GM18511 (cell line): ENCODE measurements around the gene SUSD3.
"Not testable (repeated sequence)": the region's sequence is repeated elsewhere in the genome, so short reads cannot be mapped to it uniquely, and the experiment has no call there.

Experiments used
- ATAC-seq: cut with Tn5 transposase; IDR thresholded peaks from one replicate; pipeline ENCODE4 v1.9.1; 2021; ENCODE audit warnings: mild to moderate bottlenecking, moderate library complexity; ENCODE audit not compliant: unreplicated experiment

Gene SUSD3

DNA sequence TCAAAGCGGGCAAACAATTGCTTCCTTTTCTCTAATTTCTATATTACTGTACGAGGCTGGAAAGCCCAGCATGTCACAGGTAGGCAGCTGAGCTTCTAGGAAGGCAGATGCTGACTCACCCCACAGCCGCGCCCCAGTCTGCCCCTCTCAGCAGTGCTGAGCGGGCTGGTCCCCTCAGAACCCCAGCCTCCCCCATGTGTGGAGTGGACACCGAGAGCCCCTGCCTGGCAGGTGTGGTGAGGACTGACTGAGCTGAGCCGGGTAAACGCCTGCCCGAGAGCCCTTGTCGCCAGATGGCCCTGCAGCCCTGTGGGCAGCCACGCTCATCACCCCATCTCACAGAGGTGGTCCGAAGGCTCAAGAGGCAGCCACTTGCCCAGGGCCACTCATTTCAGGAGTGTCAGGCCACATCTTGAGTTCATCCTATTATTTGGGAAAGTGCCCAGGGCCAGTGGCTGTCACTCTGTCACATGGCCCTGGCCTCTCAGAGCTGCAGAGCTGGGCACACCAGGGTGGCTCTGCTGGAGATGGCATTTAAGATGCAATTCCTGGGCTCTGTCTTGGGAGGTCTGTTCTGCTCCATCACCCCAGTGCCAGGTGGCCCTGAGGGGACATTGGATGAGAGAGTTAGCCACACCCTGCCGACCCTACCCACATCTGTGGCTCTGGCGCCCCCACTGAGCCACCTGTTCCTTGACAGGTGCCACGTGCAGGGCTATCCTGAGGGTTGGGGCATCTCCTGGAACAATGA, 50.0 kb downstream of the SUSD3 start:
- no peak for ATAC-seq

DNA sequence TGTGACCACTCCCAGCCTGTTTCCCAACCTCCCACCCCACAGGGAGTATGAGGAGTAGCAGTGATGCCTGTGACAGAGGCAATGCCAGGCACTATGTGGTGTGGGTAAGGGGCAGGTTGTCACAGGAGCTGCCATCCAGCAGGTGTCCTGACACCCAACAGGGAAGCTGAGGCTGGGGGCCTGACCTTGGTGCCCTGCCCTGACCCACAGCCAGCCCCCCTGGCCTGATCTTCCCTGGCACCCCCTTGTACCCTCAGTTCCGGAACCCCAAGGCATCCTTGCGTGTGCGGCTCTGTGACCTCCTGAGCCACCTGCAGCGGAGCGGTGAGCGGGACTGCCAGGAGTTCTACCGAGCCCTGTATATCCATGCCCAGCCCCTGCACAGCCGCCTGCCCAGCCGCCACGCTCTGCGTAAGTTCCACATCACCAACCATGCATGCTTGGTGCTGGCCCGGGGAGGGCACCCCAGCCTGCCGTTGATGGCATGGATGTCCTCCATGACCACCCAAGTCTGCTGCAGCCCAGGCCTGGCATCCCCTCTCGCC, 51.9 kb downstream of the SUSD3 start:
- ATAC-seq = no peak

- ATAC-seq = no peak
Observed at GRCh38 chr9:93111001-93111370, 52.5 kb downstream of the SUSD3 start.

DNA sequence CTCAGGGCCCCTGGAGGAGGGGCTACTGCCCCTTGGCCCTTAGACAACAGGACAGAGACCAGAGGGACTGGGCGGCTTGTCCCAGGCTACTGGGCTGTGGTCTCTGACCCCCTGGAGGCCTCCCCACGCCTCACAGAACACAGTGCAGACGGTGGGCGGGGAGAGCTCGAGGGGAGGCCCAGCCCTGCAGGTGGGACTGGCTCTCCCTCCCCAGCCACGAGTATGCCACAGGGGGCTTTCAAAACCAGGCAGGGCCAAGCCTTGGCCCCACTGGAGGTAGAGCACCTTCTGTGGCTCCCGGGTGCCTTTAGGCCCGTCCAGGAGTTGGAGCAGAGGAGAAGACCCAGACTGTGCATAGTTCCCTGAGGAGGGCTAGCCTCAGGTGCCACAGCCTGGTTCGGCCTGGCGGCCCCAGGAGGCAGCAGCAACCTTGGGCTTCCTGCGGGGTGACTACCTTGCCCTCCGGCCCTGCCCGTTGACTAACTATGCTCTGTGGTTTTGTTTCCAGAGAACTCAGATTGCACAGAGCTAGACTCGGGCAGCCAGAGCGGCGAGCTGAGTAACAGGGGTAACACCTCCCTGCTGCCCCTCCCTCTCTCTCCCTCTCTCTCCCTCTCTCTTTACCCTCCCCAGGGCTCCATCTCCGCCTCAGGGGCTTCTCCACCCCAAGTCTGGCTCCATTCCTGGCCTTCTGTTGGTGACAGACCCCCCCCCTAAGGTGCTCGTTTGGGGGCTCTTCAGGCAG, 53.0 kb downstream of the SUSD3 start:
- no peak for ATAC-seq

DNA sequence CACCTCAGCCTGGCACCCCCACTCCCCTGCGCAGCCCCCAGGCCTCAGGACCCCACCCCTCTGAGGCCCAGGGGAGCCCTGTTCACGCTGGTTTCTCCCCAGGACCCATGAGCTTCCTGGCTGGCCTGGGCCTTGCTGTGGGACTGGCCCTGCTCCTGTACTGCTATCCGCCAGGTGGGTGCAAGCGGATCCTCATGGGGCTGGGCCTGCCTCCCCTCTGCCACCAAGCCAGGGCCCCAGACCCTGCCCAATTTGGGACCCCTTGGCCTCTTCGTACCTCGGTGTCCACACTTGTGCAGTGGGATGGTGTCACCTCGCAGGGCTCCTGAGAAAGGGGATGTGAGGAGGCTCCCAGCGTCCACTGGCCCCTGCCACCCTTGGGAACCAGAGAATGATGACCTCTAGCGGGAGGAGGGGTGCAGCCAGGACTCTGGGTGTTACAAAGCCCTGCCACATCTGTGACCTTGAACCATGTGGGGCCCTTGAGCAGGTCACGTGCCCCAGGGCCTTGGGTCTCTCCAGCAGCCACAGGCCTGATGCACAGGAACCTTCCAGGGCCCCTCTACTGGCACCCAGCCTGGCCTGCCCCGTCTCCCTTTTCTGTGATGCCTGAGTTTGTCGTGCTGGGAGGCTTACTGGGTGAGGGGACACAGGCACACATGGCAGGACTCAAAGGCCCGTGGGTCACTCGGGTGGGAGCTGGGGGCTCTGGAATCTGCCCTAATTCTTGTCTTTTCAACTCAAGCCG, 53.8 kb downstream of the SUSD3 start:
- ATAC-seq = no peak

DNA sequence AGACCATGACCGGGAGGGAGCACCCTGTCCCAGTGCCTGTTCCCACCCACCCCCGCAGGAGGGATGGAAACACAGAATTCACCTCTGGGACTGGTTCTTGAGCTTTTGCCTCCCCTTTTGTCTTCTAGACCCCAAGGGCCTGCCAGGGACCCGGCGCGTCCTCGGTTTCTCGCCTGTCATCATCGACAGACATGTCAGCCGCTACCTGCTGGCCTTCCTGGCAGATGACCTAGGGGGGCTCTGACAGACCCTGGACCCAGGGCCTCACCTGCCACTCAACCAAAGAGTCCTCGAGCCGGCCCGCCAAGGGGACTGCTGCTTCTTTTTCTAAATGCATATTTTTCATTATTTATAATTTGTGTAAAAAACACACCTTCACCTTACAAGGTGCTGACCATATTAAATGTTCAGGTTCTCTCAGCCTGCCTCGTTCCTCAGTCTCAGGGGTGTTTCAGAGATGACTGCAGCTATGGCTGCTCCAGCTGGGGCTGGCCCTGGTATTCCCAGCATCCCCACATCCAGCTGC, 54.4 kb downstream of the SUSD3 start:
- ATAC-seq = no peak

GRCh38 chr9:93114169-93114983, 55.9 kb downstream of the SUSD3 start:
- ATAC-seq = no peak

DNA sequence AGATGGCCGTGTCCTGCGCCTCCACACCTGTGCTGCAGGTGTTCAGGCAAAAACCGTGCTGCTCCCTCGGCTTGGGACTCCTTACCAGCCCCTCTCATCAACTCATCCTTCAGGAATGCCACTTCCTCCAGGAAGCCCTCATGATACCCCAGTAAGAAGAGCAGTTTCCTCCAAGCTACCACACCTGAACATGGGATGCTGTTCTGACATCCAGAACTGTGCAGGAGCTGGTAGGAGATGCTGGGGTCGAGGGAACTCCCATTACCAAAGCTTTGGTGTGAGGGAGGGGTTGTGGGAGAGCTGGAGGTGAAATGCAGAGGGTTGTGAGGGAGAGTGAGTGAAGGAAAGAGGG, 56.5 kb downstream of the SUSD3 start:
- no peak for ATAC-seq

GRCh38 chr9:93115486-93116071, 57.1 kb downstream of the SUSD3 start:
- no peak for ATAC-seq

- ATAC-seq = no peak
Observed at GRCh38 chr9:93116072-93116961, 57.8 kb downstream of the SUSD3 start.

GRCh38 chr9:93117521-93117920, 59.0 kb downstream of the SUSD3 start:
- not testable (repeated sequence) for ATAC-seq

- ATAC-seq = no peak
Observed at GRCh38 chr9:93117924-93118862, 59.7 kb downstream of the SUSD3 start.

DNA sequence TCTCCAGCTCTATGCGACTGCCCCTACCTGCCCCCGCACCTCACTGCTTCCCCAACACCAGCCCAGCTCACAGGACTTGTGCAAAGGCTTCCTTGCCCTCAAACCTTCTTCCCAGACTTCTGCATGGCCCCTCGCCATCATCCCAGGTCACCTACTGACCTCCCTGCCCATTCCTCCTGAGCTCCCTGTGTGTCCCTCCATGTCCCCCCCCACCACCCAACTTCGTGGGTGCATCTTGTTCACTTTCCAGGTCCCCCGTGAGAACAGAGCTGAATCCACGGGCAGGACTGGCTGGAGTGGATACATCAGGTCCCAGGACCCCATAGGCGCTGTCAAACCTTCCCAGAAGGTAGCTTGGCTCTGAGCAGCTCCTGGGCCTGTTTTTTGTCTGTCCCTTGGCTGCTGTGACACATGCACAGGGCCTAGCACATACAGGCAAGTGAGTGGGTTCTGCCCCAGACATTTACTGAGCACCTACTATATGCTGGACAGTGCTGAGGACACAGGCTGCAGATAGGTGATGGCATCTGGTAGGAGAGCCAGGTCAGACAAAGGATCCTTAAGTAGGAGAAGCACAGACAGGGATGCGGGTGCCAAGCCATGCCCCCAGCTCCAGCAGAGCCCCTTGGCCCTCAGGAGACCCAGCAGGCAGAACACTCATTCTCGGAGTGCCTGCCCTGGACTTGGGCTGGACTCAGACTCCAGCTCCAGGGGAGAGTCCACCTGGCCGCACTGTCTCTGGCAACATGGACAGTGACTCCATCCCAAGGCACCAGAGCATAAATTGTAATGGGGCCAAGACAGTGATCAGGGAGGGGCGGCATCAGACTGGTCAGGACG, 60.6 kb downstream of the SUSD3 start:
- no peak for ATAC-seq

DNA sequence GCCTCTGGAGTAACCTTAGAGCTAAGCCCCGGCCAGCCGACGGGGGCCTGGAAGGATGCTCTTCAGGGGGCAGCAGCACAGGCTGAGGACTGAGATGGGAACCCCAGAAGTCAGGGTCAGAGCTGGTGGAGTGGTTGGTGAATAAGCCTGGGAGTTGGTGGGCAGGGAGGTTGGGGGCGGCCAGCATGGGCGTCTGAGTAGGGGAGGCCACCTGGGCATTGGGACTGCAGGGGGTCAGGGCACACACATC, 61.1 kb downstream of the SUSD3 start:
- no peak for ATAC-seq

DNA sequence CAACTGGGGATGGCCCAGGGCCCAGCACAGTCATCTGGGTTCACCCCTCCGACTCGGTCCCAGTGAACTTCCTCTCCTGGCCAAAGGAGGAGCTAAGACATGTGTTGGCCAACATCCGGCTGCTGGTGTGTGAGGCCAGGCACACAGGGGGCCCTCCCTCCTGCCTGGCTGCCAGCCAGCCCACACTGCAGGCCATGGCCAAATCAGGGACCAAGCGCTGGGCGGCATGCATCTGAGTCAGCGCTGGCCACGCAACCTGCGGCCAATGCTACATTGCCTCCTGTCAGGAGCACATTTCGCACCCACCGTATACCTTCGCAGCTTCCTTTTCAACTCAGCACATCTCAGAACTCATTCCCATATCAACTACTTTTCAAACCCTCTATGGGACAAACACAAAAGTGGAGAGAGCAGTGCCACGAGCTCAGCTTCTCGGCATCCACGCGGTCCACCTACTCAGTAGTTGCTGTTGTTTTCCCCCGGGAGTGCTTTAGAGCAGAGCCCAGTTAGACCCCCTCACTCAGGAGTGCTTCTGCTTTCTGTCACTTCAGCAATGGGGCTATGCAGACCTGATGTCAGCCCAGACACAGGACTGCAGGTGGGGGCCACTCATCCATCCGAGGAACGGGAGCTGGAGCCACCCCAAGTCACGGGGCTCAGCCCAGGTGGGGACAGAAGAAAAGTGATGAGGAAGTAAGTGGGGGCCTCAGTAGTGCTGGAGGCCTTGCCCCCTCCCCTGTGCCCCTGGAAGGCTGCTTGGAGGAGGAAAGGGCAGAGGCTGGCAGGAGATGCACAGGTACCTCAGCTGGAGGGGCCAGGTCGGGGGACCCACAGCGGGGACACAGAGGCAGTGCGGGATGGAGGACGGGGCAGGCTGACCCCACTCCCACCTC, 61.7 kb downstream of the SUSD3 start:
- ATAC-seq = peak; percentile 98

- no peak for ATAC-seq
Observed at GRCh38 chr9:93120846-93121315, 62.4 kb downstream of the SUSD3 start.
